Natural killer cell (primary cell): ENCODE measurements around the gene ERGIC3. TPM values are rescaled to one million over a fixed set of nuclear protein-coding genes. Genes with fewer than 3 reads are reported as not detected.

Source experiments
- ATAC-seq, 3 donors: fragments of 150-1000 bp in 2 of 3; fragments of 200-7000 bp in 1 of 3; cut with Tn5 transposase; 1 replicate in 1 of 3; 2 replicates in 2 of 3; pipeline ENCODE4 v1.10.0; 2021; ENCODE audit warnings: mild to moderate bottlenecking in 2 of 3, moderate library complexity in 2 of 3
- DNase-seq, 2 donors: peaks; one replicate each; pipeline versions ENCODE4 v3.0.0 to v3.0.0-alpha.2; 2013 to 2021; ENCODE audit warnings: mixed read lengths in 1 of 2
- H3K27ac ChIP-seq: one replicate; pipeline ENCODE4 v1.5.1; 2013; ENCODE audit warnings: mild to moderate bottlenecking, low read length
- H3K27me3 ChIP-seq: one replicate; pipeline ENCODE4 v1.6.1; 2013; ENCODE audit warnings: low read length; ENCODE audit not compliant: control insufficient read depth, insufficient read depth
- H3K36me3 ChIP-seq: one replicate; pipeline ENCODE4 v1.6.1; 2013; ENCODE audit warnings: low read length; ENCODE audit not compliant: control insufficient read depth, insufficient read depth
- H3K4me1 ChIP-seq: one replicate; pipeline ENCODE4 v1.6.1; 2013; ENCODE audit warnings: low read length; ENCODE audit not compliant: control insufficient read depth, insufficient read depth
- H3K4me3 ChIP-seq: one replicate; pipeline ENCODE4 v1.5.1; 2013; ENCODE audit warnings: low read length
- H3K9me3 ChIP-seq: one replicate; pipeline ENCODE4 v1.6.1; 2013; ENCODE audit warnings: low read length; ENCODE audit not compliant: control insufficient read depth, insufficient read depth
- H3K27ac Mint-ChIP-seq, 2 donors: one replicate each; pipeline ENCODE4 v1.8.0; 2022; ENCODE audit warnings: mild to moderate bottlenecking in 2 of 2, mixed read lengths in 2 of 2, moderate library complexity in 1 of 2
- H3K27me3 Mint-ChIP-seq, 2 donors: one replicate each; pipeline ENCODE4 v1.8.0; 2022; ENCODE audit warnings: low read depth in 2 of 2, mixed read lengths in 2 of 2
- H3K36me3 Mint-ChIP-seq: one replicate; pipeline ENCODE4 v1.8.0; 2022; ENCODE audit warnings: mixed read lengths
- H3K4me1 Mint-ChIP-seq, 2 donors: one replicate each; pipeline ENCODE4 v1.8.0; 2022; ENCODE audit warnings: mixed read lengths in 2 of 2
- H3K4me3 Mint-ChIP-seq: one replicate; pipeline ENCODE4 v1.8.0; 2022; ENCODE audit warnings: mild to moderate bottlenecking, moderate library complexity, mixed read lengths
- H3K9me3 Mint-ChIP-seq, 2 donors: one replicate each; pipeline ENCODE4 v1.8.0; 2022; ENCODE audit warnings: mixed read lengths in 2 of 2
- CTCF ChIP-seq: fragments of 200-600 bp; IDR thresholded peaks from one replicate; pipeline ENCODE4 v1.8.0; 2022; ENCODE audit warnings: antibody characterized with exemption
- WGBS: methylation state at CpG from one replicate; pipeline ENCODE4 v1.1.7; 2013; ENCODE audit warnings: missing lambda C conversion rate; ENCODE audit not compliant: insufficient coverage; 5-methylcytosine and 5-hydroxymethylcytosine counted together
- intact Hi-C: fragments of 100-400 bp; cut with micrococcal nuclease; formaldehyde crosslinking; loops from one replicate; pipeline ENCODE4 v1.14.2; 2022
- total RNA-seq, 4 donors: library from RNA; stranded (reverse); fragments of 120-200 nt in 1 of 4; gene quantifications; one replicate each; pipeline versions ENCODE4 v1.2.3 to v1.2.4, GENCODE V29; 2013 to 2022

The ERGIC3 gene
- total RNA-seq, 3 donors from 2014 or later (not counting 1 experiment from before 2014, with no cell fraction given): 128 to 130 (median 129) TPM

- Histone ChIP-seq H3K4me3 (no peak overlapping the region), H3K4me1 (no peaks in the 10 kb centered on the region), H3K9me3 (no peaks in the 10 kb centered on the region), H3K27ac (no peak overlapping the region), H3K27me3 (no peaks in the 10 kb centered on the region), H3K36me3 (no peaks in the 10 kb centered on the region)
- Mint-ChIP-seq H3K4me3 (no peak overlapping the region), H3K27ac (no peak overlapping the region), H3K36me3 (peaks cover 8% of the 10 kb centered on the region), H3K27me3 (peaks cover 5 to 14% of the 10 kb centered on the region in 2 donors), H3K9me3 (peaks cover 2 to 3% of the 10 kb centered on the region in 2 donors), H3K4me1 (no peaks in the 10 kb centered on the region)
- no peak for TF ChIP-seq CTCF
- no peak for ATAC-seq
- WGBS: 87% methylated on average over 3 of the region's 4 CpGs
- DNase-seq: no peak
- intact Hi-C loops: no loop called here
Observed at GRCh38 chr20:35575958-35576357, 34.1 kb downstream of the ERGIC3 start.

DNA sequence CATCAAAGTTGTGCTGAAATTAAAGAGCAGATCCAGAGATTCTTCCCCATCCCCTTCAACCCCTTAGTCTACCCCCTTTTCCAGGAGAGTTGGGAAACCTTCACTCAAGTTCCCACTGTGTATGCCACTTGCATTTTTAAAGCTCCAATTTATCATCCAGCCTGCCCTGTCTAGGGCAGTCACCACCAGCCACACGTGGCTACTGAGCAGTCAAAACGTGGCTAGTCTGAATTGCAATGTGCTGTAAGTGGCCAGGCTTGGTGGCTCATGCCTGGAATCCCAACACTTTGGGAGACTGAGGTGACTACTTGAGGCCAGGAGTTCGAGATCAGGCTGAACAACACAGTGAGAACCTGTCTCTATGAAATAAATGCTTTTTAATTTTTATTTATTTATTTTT is 34.9 kb downstream of the ERGIC3 start:
- TF ChIP-seq CTCF: no peak
- Histone ChIP-seq H3K27me3 (no peaks in the 10 kb centered on the region), H3K27ac (no peak overlapping the region), H3K36me3 (no peaks in the 10 kb centered on the region), H3K9me3 (peaks cover 3% of the 10 kb centered on the region), H3K4me1 (no peaks in the 10 kb centered on the region), H3K4me3 (no peak overlapping the region)
- H3K27ac Mint-ChIP-seq: no peak overlapping the region
- H3K4me1 Mint-ChIP-seq: no peaks in the 10 kb centered on the region
- ATAC-seq (no peak), DNase-seq (no peak)
- no peak overlapping the region for H3K4me3 Mint-ChIP-seq
- 52% methylated on average over 3 of the region's 3 CpGs for WGBS
- intact Hi-C loops: no loop called here
- peaks cover 15% of the 10 kb centered on the region for H3K36me3 Mint-ChIP-seq
- H3K9me3 Mint-ChIP-seq: peaks cover 4 to 9% of the 10 kb centered on the region in 2 donors
- peaks cover 5 to 14% of the 10 kb centered on the region in 2 donors for H3K27me3 Mint-ChIP-seq

DNA sequence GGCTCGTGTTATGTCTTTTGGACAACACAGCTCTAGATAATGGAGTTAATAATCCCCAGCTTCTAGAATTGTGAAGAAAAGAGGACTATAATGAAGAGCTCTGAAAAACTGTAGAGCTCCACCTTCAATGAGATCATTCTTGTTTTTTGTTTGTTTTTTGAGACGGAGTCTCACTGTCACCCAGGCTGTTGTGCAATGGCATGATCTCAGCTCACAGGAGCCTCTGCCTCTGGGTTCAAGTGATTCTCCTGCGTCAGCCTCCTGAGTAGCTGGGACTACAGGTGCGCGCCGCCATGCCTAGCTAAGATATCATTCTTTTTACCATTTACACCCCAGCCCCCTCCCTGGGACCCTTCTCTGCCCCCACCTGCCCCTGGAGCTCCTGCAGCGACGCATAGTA is 36.6 kb downstream of the ERGIC3 start:
- peaks cover 8% of the 10 kb centered on the region for H3K36me3 Mint-ChIP-seq
- H3K9me3 Mint-ChIP-seq: peaks cover 2 to 5% of the 10 kb centered on the region in 2 donors
- peaks cover 5 to 14% of the 10 kb centered on the region in 2 donors for H3K27me3 Mint-ChIP-seq
- H3K27ac Mint-ChIP-seq: no peak overlapping the region
- Histone ChIP-seq H3K27ac (no peak overlapping the region), H3K4me1 (no peaks in the 10 kb centered on the region), H3K27me3 (no peaks in the 10 kb centered on the region), H3K36me3 (no peaks in the 10 kb centered on the region), H3K9me3 (peaks cover 9% of the 10 kb centered on the region), H3K4me3 (no peak overlapping the region)
- H3K4me3 Mint-ChIP-seq: no peak overlapping the region
- TF ChIP-seq CTCF: no peak
- intact Hi-C loops: no loop called here
- WGBS: 95% methylated on average over 8 of the region's 8 CpGs
- DNase-seq: no peak
- no peaks in the 10 kb centered on the region for H3K4me1 Mint-ChIP-seq
- ATAC-seq: no peak

GRCh38 chr20:35579196-35579595 is 37.3 kb downstream of the ERGIC3 start:
- no peak for ATAC-seq
- H3K27me3 Mint-ChIP-seq: peaks cover 3 to 10% of the 10 kb centered on the region in 2 donors

More at GRCh38 chr20:35579196-35579595, 37.3 kb downstream of the ERGIC3 start:
- H3K27ac Mint-ChIP-seq: no peak overlapping the region
- H3K4me3 Mint-ChIP-seq: no peak overlapping the region
- H3K36me3 ChIP-seq: no peaks in the 10 kb centered on the region
- intact Hi-C loops: no loop called here
- WGBS: 87% methylated on average over 6 of the region's 6 CpGs
- no peaks in the 10 kb centered on the region for H3K27me3 ChIP-seq
- DNase-seq: no peak
- no peak overlapping the region for H3K4me3 ChIP-seq
- peaks cover 8% of the 10 kb centered on the region for H3K36me3 Mint-ChIP-seq
- H3K27ac ChIP-seq: no peak overlapping the region
- no peak for TF ChIP-seq CTCF
- H3K4me1 Mint-ChIP-seq: no peaks in the 10 kb centered on the region
- peaks cover 9% of the 10 kb centered on the region for H3K9me3 ChIP-seq
- H3K9me3 Mint-ChIP-seq: peaks cover 2 to 5% of the 10 kb centered on the region in 2 donors
- H3K4me1 ChIP-seq: no peaks in the 10 kb centered on the region
